ENCODE results near the gene HOXC9.

DNA sequence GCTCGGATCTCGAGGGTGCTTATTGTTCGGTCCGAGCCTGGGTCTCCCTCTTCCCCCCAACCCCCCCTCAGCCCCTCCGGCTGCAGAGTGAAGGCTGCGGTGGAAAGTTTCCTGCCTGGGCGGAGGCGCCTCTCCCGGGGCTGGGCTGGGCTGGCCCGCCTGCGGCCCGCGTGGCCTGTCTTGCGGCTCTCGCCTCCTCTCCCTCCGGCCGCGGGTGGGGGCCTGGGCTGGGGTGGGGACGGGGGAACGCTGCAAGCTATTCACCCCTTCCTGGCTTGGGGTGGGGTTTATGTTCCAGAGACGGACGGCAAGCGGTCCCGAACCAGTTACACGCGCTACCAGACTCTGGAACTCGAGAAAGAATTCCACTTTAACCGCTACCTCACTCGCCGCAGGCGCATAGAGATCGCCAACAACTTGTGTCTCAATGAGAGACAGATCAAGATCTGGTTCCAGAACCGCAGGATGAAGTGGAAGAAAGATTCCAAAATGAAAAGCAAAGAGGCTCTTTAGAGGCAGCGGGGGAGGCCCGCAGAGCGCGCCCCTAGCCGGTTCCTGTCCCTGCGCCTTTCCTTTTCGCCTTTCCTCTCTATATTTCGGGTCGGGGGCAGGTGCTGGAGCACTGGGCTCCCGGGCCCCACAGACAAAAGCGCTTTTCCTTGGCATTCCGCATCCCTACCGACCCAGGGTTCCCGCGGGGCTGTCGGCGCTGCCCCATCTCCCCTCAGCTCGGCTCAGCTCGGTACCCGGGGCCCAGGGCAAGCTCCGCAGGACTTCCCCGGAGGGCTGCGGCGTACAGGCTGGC lies 34.2 kb downstream of the HOXC9 start:
- TF ChIP-seq, protein P1, sequence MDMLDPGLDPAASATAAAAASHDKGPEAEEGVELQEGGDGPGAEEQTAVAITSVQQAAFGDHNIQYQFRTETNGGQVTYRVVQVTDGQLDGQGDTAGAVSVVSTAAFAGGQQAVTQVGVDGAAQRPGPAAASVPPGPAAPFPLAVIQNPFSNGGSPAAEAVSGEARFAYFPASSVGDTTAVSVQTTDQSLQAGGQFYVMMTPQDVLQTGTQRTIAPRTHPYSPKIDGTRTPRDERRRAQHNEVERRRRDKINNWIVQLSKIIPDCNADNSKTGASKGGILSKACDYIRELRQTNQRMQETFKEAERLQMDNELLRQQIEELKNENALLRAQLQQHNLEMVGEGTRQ (CRISPR knock-in tag; IDR thresholded peaks at IDR 0.05) = no peak
- TF ChIP-seq, protein P2, sequence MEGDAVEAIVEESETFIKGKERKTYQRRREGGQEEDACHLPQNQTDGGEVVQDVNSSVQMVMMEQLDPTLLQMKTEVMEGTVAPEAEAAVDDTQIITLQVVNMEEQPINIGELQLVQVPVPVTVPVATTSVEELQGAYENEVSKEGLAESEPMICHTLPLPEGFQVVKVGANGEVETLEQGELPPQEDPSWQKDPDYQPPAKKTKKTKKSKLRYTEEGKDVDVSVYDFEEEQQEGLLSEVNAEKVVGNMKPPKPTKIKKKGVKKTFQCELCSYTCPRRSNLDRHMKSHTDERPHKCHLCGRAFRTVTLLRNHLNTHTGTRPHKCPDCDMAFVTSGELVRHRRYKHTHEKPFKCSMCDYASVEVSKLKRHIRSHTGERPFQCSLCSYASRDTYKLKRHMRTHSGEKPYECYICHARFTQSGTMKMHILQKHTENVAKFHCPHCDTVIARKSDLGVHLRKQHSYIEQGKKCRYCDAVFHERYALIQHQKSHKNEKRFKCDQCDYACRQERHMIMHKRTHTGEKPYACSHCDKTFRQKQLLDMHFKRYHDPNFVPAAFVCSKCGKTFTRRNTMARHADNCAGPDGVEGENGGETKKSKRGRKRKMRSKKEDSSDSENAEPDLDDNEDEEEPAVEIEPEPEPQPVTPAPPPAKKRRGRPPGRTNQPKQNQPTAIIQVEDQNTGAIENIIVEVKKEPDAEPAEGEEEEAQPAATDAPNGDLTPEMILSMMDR (IDR thresholded peaks at IDR 0.05) = no peak
- TF ChIP-seq, protein P3, sequence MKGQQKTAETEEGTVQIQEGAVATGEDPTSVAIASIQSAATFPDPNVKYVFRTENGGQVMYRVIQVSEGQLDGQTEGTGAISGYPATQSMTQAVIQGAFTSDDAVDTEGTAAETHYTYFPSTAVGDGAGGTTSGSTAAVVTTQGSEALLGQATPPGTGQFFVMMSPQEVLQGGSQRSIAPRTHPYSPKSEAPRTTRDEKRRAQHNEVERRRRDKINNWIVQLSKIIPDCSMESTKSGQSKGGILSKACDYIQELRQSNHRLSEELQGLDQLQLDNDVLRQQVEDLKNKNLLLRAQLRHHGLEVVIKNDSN (CRISPR knock-in tag; IDR thresholded peaks at IDR 0.05) = no peak
- TF ChIP-seq SMAD3 (CRISPR knock-in tag; IDR thresholded peaks at IDR 0.05; ENCODE audit: borderline replicate concordance) (no peak), TEAD4 (CRISPR knock-in tag; IDR thresholded peaks at IDR 0.05) (no peak)
- TF ChIP-seq, protein P4, sequence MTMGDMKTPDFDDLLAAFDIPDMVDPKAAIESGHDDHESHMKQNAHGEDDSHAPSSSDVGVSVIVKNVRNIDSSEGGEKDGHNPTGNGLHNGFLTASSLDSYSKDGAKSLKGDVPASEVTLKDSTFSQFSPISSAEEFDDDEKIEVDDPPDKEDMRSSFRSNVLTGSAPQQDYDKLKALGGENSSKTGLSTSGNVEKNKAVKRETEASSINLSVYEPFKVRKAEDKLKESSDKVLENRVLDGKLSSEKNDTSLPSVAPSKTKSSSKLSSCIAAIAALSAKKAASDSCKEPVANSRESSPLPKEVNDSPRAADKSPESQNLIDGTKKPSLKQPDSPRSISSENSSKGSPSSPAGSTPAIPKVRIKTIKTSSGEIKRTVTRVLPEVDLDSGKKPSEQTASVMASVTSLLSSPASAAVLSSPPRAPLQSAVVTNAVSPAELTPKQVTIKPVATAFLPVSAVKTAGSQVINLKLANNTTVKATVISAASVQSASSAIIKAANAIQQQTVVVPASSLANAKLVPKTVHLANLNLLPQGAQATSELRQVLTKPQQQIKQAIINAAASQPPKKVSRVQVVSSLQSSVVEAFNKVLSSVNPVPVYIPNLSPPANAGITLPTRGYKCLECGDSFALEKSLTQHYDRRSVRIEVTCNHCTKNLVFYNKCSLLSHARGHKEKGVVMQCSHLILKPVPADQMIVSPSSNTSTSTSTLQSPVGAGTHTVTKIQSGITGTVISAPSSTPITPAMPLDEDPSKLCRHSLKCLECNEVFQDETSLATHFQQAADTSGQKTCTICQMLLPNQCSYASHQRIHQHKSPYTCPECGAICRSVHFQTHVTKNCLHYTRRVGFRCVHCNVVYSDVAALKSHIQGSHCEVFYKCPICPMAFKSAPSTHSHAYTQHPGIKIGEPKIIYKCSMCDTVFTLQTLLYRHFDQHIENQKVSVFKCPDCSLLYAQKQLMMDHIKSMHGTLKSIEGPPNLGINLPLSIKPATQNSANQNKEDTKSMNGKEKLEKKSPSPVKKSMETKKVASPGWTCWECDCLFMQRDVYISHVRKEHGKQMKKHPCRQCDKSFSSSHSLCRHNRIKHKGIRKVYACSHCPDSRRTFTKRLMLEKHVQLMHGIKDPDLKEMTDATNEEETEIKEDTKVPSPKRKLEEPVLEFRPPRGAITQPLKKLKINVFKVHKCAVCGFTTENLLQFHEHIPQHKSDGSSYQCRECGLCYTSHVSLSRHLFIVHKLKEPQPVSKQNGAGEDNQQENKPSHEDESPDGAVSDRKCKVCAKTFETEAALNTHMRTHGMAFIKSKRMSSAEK (CRISPR knock-in tag; IDR thresholded peaks at IDR 0.05; ENCODE audit: borderline replicate concordance) = no peak
- TF ChIP-seq, protein P5, sequence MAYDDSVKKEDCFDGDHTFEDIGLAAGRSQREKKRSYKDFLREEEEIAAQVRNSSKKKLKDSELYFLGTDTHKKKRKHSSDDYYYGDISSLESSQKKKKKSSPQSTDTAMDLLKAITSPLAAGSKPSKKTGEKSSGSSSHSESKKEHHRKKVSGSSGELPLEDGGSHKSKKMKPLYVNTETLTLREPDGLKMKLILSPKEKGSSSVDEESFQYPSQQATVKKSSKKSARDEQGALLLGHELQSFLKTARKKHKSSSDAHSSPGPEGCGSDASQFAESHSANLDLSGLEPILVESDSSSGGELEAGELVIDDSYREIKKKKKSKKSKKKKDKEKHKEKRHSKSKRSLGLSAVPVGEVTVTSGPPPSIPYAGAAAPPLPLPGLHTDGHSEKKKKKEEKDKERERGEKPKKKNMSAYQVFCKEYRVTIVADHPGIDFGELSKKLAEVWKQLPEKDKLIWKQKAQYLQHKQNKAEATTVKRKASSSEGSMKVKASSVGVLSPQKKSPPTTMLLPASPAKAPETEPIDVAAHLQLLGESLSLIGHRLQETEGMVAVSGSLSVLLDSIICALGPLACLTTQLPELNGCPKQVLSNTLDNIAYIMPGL (CRISPR knock-in tag; IDR thresholded peaks at IDR 0.05) = no peak
- TF ChIP-seq, protein P6, sequence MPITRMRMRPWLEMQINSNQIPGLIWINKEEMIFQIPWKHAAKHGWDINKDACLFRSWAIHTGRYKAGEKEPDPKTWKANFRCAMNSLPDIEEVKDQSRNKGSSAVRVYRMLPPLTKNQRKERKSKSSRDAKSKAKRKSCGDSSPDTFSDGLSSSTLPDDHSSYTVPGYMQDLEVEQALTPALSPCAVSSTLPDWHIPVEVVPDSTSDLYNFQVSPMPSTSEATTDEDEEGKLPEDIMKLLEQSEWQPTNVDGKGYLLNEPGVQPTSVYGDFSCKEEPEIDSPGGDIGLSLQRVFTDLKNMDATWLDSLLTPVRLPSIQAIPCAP (CRISPR knock-in tag; IDR thresholded peaks at IDR 0.05) = no peak

Measured in WTC11 (cell line).